GM23248 (cell line): ENCODE results near the gene ARFGAP3. TPM values are rescaled to one million over a fixed set of nuclear protein-coding genes. Genes with fewer than 3 reads are reported as not detected.
A peak's percentile ranks its signal among the peaks of the same experiment; 100 is the strongest.
"Not testable (repeated sequence)": the region's sequence is repeated elsewhere in the genome, so short reads cannot be mapped to it uniquely, and the experiment has no call there.

Experiments
- DNase-seq: peaks from one replicate; pipeline ENCODE4 v3.0.0-alpha.2; 2015
- H2AFZ ChIP-seq: fragments of 200-600 bp; sonication (generic); 2 replicates; pipeline ENCODE4 v1.6.1; 2016; ENCODE audit warnings: antibody characterized with exemption
- H3F3A ChIP-seq: fragments of 200-600 bp; sonication (generic); 2 replicates; pipeline ENCODE4 v1.6.1; 2016; ENCODE audit warnings: mild to moderate bottlenecking, antibody characterized with exemption, mixed run types; ENCODE audit not compliant: insufficient read depth
- H3K27ac ChIP-seq: fragments of 200-600 bp; sonication (generic); 2 replicates; pipeline ENCODE4 v1.5.1; 2016; ENCODE audit warnings: mild to moderate bottlenecking
- H3K27me3 ChIP-seq: fragments of 200-600 bp; sonication (generic); replicated peaks from 2 replicates; pipeline ENCODE4 v1.6.1; 2016; ENCODE audit warnings: mild to moderate bottlenecking; ENCODE audit not compliant: insufficient read depth
- H3K36me3 ChIP-seq: fragments of 200-600 bp; sonication (generic); 2 replicates; pipeline ENCODE4 v1.6.1; 2016; ENCODE audit warnings: low read depth, mild to moderate bottlenecking
- H3K4me1 ChIP-seq: fragments of 200-600 bp; sonication (generic); 2 replicates; pipeline ENCODE4 v1.6.1; 2016; ENCODE audit warnings: mild to moderate bottlenecking; ENCODE audit not compliant: insufficient read depth
- H3K4me2 ChIP-seq: fragments of 200-600 bp; sonication (generic); one replicate; pipeline ENCODE4 v1.6.1; 2016; ENCODE audit warnings: mild to moderate bottlenecking; ENCODE audit not compliant: unreplicated experiment
- H3K4me3 ChIP-seq: fragments of 200-600 bp; sonication (generic); 2 replicates; pipeline ENCODE4 v1.5.1; 2016; ENCODE audit warnings: mild to moderate bottlenecking
- H3K79me2 ChIP-seq: fragments of 200-600 bp; sonication (generic); 2 replicates; pipeline ENCODE4 v1.6.1; 2016; ENCODE audit warnings: mild to moderate bottlenecking; ENCODE audit not compliant: insufficient read depth
- H3K9ac ChIP-seq: fragments of 200-600 bp; sonication (generic); 2 replicates; pipeline ENCODE4 v1.6.1; 2016; ENCODE audit warnings: mild to moderate bottlenecking
- H3K9me2 ChIP-seq: fragments of 200-600 bp; sonication (generic); 2 replicates; pipeline ENCODE4 v1.6.1; 2016; ENCODE audit warnings: mixed run types, mild to moderate bottlenecking, moderate library complexity; ENCODE audit not compliant: insufficient read depth
- H3K9me3 ChIP-seq: fragments of 200-600 bp; sonication (generic); one replicate; pipeline ENCODE4 v1.6.1; 2017; ENCODE audit warnings: low read depth
- H4K20me1 ChIP-seq: fragments of 200-600 bp; sonication (generic); 2 replicates; pipeline ENCODE4 v1.6.0; 2016; ENCODE audit not compliant: insufficient read depth
- EZH2 ChIP-seq: fragments of 200-600 bp; sonication (generic); IDR thresholded peaks from 2 replicates; pipeline ENCODE4 v1.6.1; 2018; ENCODE audit warnings: antibody characterized with exemption, mild to moderate bottlenecking; ENCODE audit not compliant: insufficient read depth, poor library complexity, severe bottlenecking
- EZH2phosphoT487 ChIP-seq: fragments of 200-600 bp; sonication (generic); IDR thresholded peaks from 2 replicates; pipeline ENCODE4 v1.6.1; 2018; ENCODE audit warnings: antibody characterized with exemption, moderate library complexity, mild to moderate bottlenecking, low read depth; ENCODE audit not compliant: insufficient read depth
- WGBS, 2 experiments: methylation state at CpG; one replicate each; pipeline ENCODE4 v1.1.6; 2015 to 2017; ENCODE audit warnings: low lambda C conversion rate in 2 of 2, low coverage in 1 of 2; ENCODE audit errors: missing lambda C conversion rate in 2 of 2; 5-methylcytosine and 5-hydroxymethylcytosine counted together
- in situ Hi-C: fragments of 300-500 bp; cut with MboI; formaldehyde crosslinking; loops from 2 replicates; pipeline ENCODE4 v1.15.0; 2020
- polyA plus RNA-seq: library from polyadenylated mRNA; unstranded; fragments of >200 nt; fragmentation: Nextera tagmentation; extraction: Ambion mirVana; gene quantifications from 2 replicates; pipeline ENCODE4 v1.2.1, GENCODE V29; 2016
- total RNA-seq: library from RNA; depleted of rRNA; stranded (reverse); fragments of >200 nt; shearing (Covaris generic); gene quantifications from 2 replicates; pipeline ENCODE4 v1.2.3, GENCODE V29; 2014

The ARFGAP3 gene
- total and polyA plus RNA-seq, 2 experiments from 2014 or later, result 81.5 to 96.8 TPM

GRCh38 chr22:42760806-42761565 is 96.1 kb downstream of the ARFGAP3 start:
- in situ Hi-C loops, result no loop called here

GRCh38 chr22:42758931-42759629 is 98.0 kb downstream of the ARFGAP3 start:
- in situ Hi-C loops, result no loop called here

More at GRCh38 chr22:42760806-42761565, 96.1 kb downstream of the ARFGAP3 start:
- WGBS, 2 experiments, result 82 to 85% methylated on average over 18 of the region's 18 CpGs
- Histone ChIP-seq H3K9ac (no peak overlapping the region), H3K4me2 (no peak overlapping the region), H3K4me3 (no peak overlapping the region), H3K36me3 (no peaks in the 10 kb centered on the region), H3K27ac (no peak overlapping the region), H3K9me2 (no peaks in the 10 kb centered on the region), H3K79me2 (no peaks in the 10 kb centered on the region), H4K20me1 (no peaks in the 10 kb centered on the region), H2AFZ (no peak overlapping the region), H3F3A (peaks cover 9% of the 10 kb centered on the region; the same call in 1 of the 2 replicates), H3K9me3 (no peaks in the 10 kb centered on the region), H3K27me3 (no peaks in the 10 kb centered on the region), H3K4me1 (0 out of 2 replicates have a peak, but pooled peaks cover under 1% of the 10 kb centered on the region)
- TF ChIP-seq EZH2phosphoT487 (no peak), EZH2 (no peak)
- DNase-seq, result no peak

GRCh38 chr22:42755553-42755952 is 101.5 kb downstream of the ARFGAP3 start:
- H3K4me1 ChIP-seq, H3K4me2 ChIP-seq: not testable (repeated sequence)

More at GRCh38 chr22:42758931-42759629, 98.0 kb downstream of the ARFGAP3 start:
- H3K27me3 ChIP-seq, result no peaks in the 10 kb centered on the region
- H3K4me1 ChIP-seq, result peaks cover 4% of the 10 kb centered on the region; the same call in 1 of the 2 replicates
- no peaks in the 10 kb centered on the region for H3K9me3 ChIP-seq
- peak; percentile 78 for DNase-seq
- TF ChIP-seq EZH2, result no peak
- TF ChIP-seq EZH2phosphoT487, result no peak
- H3K9me2 ChIP-seq, result no peaks in the 10 kb centered on the region
- H3K4me2 ChIP-seq, result no peak overlapping the region
- peaks cover 18% of the 10 kb centered on the region; the same call in 1 of the 2 replicates for H3F3A ChIP-seq
- H4K20me1 ChIP-seq, result no peaks in the 10 kb centered on the region
- no peak overlapping the region for H2AFZ ChIP-seq
- H3K4me3 ChIP-seq, result no peak overlapping the region
- H3K9ac ChIP-seq, result no peak overlapping the region
- H3K27ac ChIP-seq, result 0 out of 2 replicates have a peak overlapping the region, but pooled peaks have one; percentile 9
- H3K36me3 ChIP-seq, result no peaks in the 10 kb centered on the region
- WGBS, 2 experiments, result 81% methylated on average over 20 to 23 of the region's 23 CpGs
- H3K79me2 ChIP-seq, result no peaks in the 10 kb centered on the region

DNA sequence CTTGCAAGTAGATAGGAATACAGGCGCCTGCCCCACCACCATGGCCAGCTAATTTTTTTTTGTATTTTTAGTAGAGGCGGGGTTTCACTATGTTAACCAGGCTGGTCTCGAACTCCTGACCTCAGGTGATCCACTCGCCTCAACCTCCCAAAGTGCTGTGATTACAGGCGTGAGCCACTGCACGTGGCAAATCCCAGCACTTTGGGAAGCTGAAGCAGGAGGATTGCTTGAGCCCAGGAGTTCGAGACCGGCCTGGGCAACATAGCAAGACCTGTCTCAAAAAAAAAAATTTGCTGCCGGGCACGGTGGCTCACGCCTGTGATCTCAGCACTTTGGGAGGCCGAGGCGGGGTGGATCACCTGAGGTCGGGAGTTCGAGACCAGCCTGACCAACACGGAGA is 102.0 kb downstream of the ARFGAP3 start:
- H3K79me2 ChIP-seq, H4K20me1 ChIP-seq, in situ Hi-C loops, H3K9me2 ChIP-seq, H3K4me3 ChIP-seq, H3K27me3 ChIP-seq, H3K4me2 ChIP-seq, H2AFZ ChIP-seq, H3K9me3 ChIP-seq, DNase-seq, H3K4me1 ChIP-seq, H3K36me3 ChIP-seq: not testable (repeated sequence)
- peaks cover 21% of the 10 kb centered on the region; the same call in 1 of the 2 replicates for H3F3A ChIP-seq
- 52 to 74% methylated on average over 6 to 16 of the region's 16 CpGs for WGBS, 2 experiments
- H3K9ac ChIP-seq, result peak overlapping the region; percentile 54; the same call in 1 of the 2 replicates
- peak overlapping the region; percentile 79 for H3K27ac ChIP-seq

More at GRCh38 chr22:42755553-42755952, 101.5 kb downstream of the ARFGAP3 start:
- H3K27me3 ChIP-seq, H4K20me1 ChIP-seq, H3K36me3 ChIP-seq, H3K4me3 ChIP-seq, H3K79me2 ChIP-seq, H2AFZ ChIP-seq, in situ Hi-C loops, H3K9me2 ChIP-seq, H3K9me3 ChIP-seq: not testable (repeated sequence)
- 17 to 43% methylated on average over 3 to 5 of the region's 5 CpGs for WGBS, 2 experiments
- peak overlapping the region; percentile 54; the same call in 1 of the 2 replicates for H3K9ac ChIP-seq
- peak overlapping the region; percentile 79 for H3K27ac ChIP-seq
- peak; percentile 75 for DNase-seq
- H3F3A ChIP-seq, result peaks cover 21% of the 10 kb centered on the region; the same call in 1 of the 2 replicates
